Fibroblast of mammary gland (primary cell): ENCODE results near the gene CUL3.

ENCODE experiments used
- DNase-seq: peaks from one replicate; pipeline ENCODE4 v3.0.0-alpha.2; 2010; ENCODE audit warnings: low read depth
- H3K4me3 ChIP-seq: 2 replicates; pipeline ENCODE4 v1.5.1; 2011; ENCODE audit warnings: low read depth, mild to moderate bottlenecking, low read length, moderate library complexity; ENCODE audit not compliant: control insufficient read depth
- TF ChIP-seq, protein P1 (sequence below): conservative IDR thresholded peaks from 2 replicates; pipeline ENCODE4 v1.5.1; 2011; ENCODE audit warnings: low read depth, low read length, inconsistent platforms; ENCODE audit not compliant: control insufficient read depth, insufficient read depth

CUL3 gene

DNA sequence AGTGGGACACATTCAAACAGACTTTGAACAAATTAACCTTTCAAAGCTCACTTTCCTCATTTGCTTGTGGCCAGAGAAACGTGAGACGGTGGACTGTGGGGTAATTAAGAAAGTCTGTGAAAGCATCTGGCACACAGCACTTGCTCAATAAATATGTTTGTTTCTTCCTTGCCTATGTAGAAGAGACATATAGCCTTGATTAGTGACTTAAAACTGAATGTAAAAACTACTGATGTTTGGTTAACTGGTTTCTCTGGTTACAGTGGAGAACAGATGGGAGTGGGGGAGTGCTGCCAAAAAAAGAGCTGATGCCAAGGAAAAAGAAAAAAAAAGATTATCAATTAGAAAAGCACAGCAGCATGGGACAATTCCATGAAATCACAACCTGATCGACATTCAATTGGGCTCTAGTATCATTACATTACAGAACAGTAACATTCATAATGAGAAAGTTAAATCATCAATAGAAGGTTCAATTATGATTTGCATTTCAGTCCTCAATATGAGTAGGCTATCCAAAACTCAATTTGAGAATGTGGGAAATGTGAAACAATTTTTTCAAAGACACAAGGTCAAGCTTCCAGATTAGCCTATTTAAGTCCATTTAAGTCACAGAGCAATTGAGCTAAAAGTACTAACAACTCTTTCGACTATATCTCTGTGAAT, 14.7 kb downstream of the CUL3 start:
- peak; percentile 73 for DNase-seq
- TF ChIP-seq, protein P1, sequence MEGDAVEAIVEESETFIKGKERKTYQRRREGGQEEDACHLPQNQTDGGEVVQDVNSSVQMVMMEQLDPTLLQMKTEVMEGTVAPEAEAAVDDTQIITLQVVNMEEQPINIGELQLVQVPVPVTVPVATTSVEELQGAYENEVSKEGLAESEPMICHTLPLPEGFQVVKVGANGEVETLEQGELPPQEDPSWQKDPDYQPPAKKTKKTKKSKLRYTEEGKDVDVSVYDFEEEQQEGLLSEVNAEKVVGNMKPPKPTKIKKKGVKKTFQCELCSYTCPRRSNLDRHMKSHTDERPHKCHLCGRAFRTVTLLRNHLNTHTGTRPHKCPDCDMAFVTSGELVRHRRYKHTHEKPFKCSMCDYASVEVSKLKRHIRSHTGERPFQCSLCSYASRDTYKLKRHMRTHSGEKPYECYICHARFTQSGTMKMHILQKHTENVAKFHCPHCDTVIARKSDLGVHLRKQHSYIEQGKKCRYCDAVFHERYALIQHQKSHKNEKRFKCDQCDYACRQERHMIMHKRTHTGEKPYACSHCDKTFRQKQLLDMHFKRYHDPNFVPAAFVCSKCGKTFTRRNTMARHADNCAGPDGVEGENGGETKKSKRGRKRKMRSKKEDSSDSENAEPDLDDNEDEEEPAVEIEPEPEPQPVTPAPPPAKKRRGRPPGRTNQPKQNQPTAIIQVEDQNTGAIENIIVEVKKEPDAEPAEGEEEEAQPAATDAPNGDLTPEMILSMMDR, result no peak
- H3K4me3 ChIP-seq, result no peak overlapping the region

GRCh38 chr2:224569654-224570053, 15.5 kb downstream of the CUL3 start:
- TF ChIP-seq, protein P1, result no peak
- no peak for DNase-seq
- H3K4me3 ChIP-seq, result no peak overlapping the region

GRCh38 chr2:224565452-224566035, 19.6 kb downstream of the CUL3 start:
- TF ChIP-seq, protein P1, result no peak
- DNase-seq, result no peak
- H3K4me3 ChIP-seq, result no peak overlapping the region

GRCh38 chr2:224563537-224563936, 21.6 kb downstream of the CUL3 start:
- TF ChIP-seq, protein P1, result no peak
- H3K4me3 ChIP-seq, result no peak overlapping the region
- no peak for DNase-seq

- DNase-seq, result no peak
- TF ChIP-seq, protein P1, result no peak
- no peak overlapping the region for H3K4me3 ChIP-seq
These were observed 22.3 kb downstream of the CUL3 start for GRCh38 chr2:224562831-224563230.

GRCh38 chr2:224561234-224562005, 23.7 kb downstream of the CUL3 start:
- H3K4me3 ChIP-seq, result no peak overlapping the region
- DNase-seq, result no peak
- TF ChIP-seq, protein P1, result no peak
